ENCODE data around the gene NAALADL2. TPM values are rescaled to one million over a fixed set of nuclear protein-coding genes. Genes with fewer than 3 reads are reported as not detected.

The NAALADL2 gene
- total RNA-seq, 1 donor = 1.3 TPM

- Histone ChIP-seq H3K27me3 (ENCODE audit: insufficient read depth, low read length) (no peaks in the 10 kb centered on the region), H3K9me3 (ENCODE audit: low read depth, low read length) (peaks cover 4% of the 10 kb centered on the region), H3K4me1 (ENCODE audit: insufficient read depth, low read length) (no peaks in the 10 kb centered on the region), H3K4me3 (ENCODE audit: low read length) (no peak overlapping the region)
Measured at GRCh38 chr3:175386630-175387029, 527.5 kb downstream of the NAALADL2 start.

GRCh38 chr3:175389560-175389959, 530.4 kb downstream of the NAALADL2 start:
- H3K27me3 ChIP-seq (ENCODE audit: insufficient read depth, low read length) = no peaks in the 10 kb centered on the region
- no peaks in the 10 kb centered on the region for H3K4me1 ChIP-seq (ENCODE audit: insufficient read depth, low read length)
- peaks cover 4% of the 10 kb centered on the region for H3K9me3 ChIP-seq (ENCODE audit: low read depth, low read length)
- H3K4me3 ChIP-seq (ENCODE audit: low read length) = no peak overlapping the region

- H3K9me3 ChIP-seq (ENCODE audit: low read depth, low read length) = peaks cover 4% of the 10 kb centered on the region
- H3K4me1 ChIP-seq (ENCODE audit: insufficient read depth, low read length) = no peaks in the 10 kb centered on the region
- no peaks in the 10 kb centered on the region for H3K27me3 ChIP-seq (ENCODE audit: insufficient read depth, low read length)
- H3K4me3 ChIP-seq (ENCODE audit: low read length) = no peak overlapping the region
Measured at GRCh38 chr3:175391601-175392000, 532.5 kb downstream of the NAALADL2 start.

DNA sequence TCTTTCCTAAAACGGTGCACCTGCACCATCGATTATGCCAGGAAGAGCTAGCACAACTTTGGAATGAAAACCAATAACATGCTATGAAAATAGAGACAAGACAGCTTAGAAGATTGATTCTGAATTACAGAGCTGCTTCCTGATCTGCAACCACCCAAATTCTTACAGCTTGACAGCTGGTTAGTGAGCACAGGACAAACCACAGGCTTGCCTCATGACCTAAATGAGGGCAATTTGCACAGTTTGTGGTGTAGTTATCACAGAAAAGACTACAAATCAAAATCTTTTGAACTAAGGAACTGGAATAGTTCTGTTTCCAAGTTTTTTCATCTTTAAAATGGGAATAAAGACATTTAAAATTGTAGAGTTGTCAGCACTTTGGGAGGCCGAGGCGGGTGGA, 533.5 kb downstream of the NAALADL2 start:
- H3K27me3 ChIP-seq (ENCODE audit: insufficient read depth, low read length) = no peaks in the 10 kb centered on the region
- no peak overlapping the region for H3K4me3 ChIP-seq (ENCODE audit: low read length)
- no peaks in the 10 kb centered on the region for H3K4me1 ChIP-seq (ENCODE audit: insufficient read depth, low read length)
- H3K9me3 ChIP-seq (ENCODE audit: low read depth, low read length) = no peaks in the 10 kb centered on the region

- no peaks in the 10 kb centered on the region for H3K27me3 ChIP-seq (ENCODE audit: insufficient read depth, low read length)
- no peaks in the 10 kb centered on the region for H3K9me3 ChIP-seq (ENCODE audit: low read depth, low read length)
- no peak overlapping the region for H3K4me3 ChIP-seq (ENCODE audit: low read length)
- H3K4me1 ChIP-seq (ENCODE audit: insufficient read depth, low read length) = no peaks in the 10 kb centered on the region
Measured at GRCh38 chr3:175397372-175397771, 538.2 kb downstream of the NAALADL2 start.

DNA sequence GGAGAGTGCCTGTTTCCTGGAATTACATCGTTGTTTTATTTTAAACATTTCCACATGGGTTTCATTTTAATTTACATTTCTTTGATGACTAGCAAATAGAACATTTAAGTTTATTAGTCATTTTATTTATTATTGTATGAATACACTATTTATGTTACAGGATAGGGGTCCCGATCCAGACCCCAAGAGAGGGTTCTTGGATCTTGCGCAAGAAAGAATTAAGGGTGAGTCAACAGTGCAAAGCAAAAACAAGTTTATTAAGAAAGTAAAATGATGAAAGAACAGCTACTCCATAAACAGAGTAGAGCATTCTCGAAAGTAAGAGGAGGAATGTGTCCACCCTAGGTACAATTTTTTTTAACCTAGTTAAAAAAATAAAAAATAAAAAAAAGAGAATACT, 539.5 kb downstream of the NAALADL2 start:
- no peaks in the 10 kb centered on the region for H3K27me3 ChIP-seq (ENCODE audit: insufficient read depth, low read length)
- H3K9me3 ChIP-seq (ENCODE audit: low read depth, low read length) = no peaks in the 10 kb centered on the region
- no peaks in the 10 kb centered on the region for H3K4me1 ChIP-seq (ENCODE audit: insufficient read depth, low read length)
- H3K4me3 ChIP-seq (ENCODE audit: low read length) = no peak overlapping the region

DNA sequence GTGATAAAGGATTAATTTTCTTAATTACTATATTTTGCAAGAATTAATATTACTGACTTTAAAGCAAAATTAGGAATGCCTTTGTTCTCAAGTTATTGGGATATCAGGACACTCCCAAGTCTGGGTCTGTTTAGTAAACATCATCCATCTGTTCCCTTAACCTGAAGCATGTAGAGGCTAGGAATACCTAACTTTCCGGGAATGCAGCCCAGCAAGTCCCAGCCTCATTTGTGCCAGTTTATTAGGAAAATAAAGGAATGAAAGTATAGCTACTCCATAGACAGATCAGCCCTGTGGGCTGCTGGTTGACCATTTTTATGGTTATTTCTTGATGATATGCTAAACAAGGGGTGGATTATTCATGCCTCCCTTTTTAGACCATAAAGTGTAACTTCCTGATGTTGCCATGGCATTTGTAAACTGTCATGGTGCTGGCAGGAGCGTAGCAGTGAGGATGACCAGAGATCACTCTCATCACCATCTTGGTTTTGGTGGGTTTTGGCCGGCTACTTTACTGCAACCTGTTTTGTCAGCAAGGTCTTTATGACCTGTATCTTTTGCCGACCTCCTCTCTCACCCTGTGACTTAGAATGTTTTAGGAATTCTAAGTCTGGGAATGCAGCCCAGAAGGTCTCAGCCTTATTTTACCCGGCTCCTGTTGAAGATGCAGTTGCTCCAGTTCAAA, 540.2 kb downstream of the NAALADL2 start:
- no peaks in the 10 kb centered on the region for H3K9me3 ChIP-seq (ENCODE audit: low read depth, low read length)
- H3K27me3 ChIP-seq (ENCODE audit: insufficient read depth, low read length) = no peaks in the 10 kb centered on the region
- H3K4me1 ChIP-seq (ENCODE audit: insufficient read depth, low read length) = no peaks in the 10 kb centered on the region
- H3K4me3 ChIP-seq (ENCODE audit: low read length) = no peak overlapping the region

- H3K27me3 ChIP-seq (ENCODE audit: insufficient read depth, low read length) = no peaks in the 10 kb centered on the region
Measured at GRCh38 chr3:175404027-175404426, 544.9 kb downstream of the NAALADL2 start.

DNA sequence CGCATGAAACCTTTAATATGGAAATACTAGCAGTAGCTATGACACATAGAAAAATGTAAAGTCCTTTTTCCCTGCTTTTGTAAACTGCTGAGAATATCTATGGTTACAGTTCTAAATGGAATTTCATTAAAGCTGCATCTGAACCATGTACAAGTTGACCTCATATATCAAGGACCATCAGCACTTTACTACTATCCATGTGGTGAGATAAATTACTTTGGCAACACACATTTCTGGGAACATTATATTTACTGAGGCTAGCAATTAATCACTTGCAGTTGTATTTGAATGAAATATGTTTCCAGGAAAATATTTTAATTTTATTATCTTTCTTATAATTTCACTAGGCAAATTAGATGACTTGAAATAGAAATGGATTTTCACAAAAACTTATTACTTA, 545.5 kb downstream of the NAALADL2 start:
- Histone ChIP-seq H3K4me3 (ENCODE audit: low read length) (no peak overlapping the region), H3K9me3 (ENCODE audit: low read depth, low read length) (no peaks in the 10 kb centered on the region), H3K27me3 (ENCODE audit: insufficient read depth, low read length) (no peaks in the 10 kb centered on the region), H3K4me1 (ENCODE audit: insufficient read depth, low read length) (no peaks in the 10 kb centered on the region)

More at GRCh38 chr3:175404027-175404426, 544.9 kb downstream of the NAALADL2 start:
- Histone ChIP-seq H3K9me3 (ENCODE audit: low read depth, low read length) (no peaks in the 10 kb centered on the region), H3K4me3 (ENCODE audit: low read length) (no peak overlapping the region), H3K4me1 (ENCODE audit: insufficient read depth, low read length) (no peaks in the 10 kb centered on the region)

DNA sequence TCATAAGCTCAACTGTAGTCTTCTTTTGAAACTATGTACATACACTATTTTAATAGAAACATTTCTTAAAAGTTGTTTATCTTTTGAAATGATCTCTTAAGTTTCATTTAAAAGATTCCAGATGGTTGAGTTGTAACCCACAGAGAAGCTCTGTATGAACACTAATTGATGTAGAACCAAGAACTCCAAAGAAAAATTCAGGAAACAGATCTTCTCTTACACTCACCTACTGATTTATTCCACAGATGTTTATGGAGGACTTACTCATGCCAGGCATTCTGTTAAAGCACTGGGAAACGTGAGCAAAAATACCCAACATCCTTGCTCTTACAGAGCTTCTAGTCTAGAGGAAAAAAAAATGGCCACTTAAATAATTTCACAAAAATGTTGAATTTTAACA, 551.1 kb downstream of the NAALADL2 start:
- H3K4me1 ChIP-seq (ENCODE audit: insufficient read depth, low read length) = no peaks in the 10 kb centered on the region

DNA sequence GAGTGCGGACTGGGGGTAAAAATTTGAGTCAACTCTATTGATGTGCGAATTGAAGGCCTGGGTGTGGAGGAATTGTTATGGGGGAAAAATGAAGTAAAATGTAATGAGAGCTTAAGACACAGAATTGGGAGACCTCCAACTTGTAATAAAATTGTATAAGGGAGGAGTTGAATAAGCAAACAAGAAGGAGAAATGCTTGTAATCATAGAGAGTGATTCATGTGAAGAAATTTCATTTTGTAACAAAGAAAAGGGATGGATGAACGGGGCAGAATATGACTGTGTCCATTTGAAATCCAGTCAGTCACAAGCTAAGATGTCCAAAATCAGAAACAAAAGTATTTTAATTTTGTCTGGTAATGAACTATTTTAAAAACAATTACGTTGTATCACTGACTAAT, 552.3 kb downstream of the NAALADL2 start:
- Histone ChIP-seq H3K9me3 (ENCODE audit: low read depth, low read length) (no peaks in the 10 kb centered on the region), H3K4me1 (ENCODE audit: insufficient read depth, low read length) (no peaks in the 10 kb centered on the region), H3K4me3 (ENCODE audit: low read length) (no peak overlapping the region)

More for the DNA sequence above, 551.1 kb downstream of the NAALADL2 start:
- H3K4me3 ChIP-seq (ENCODE audit: low read length) = no peak overlapping the region
- H3K9me3 ChIP-seq (ENCODE audit: low read depth, low read length) = no peaks in the 10 kb centered on the region
- no peaks in the 10 kb centered on the region for H3K27me3 ChIP-seq (ENCODE audit: insufficient read depth, low read length)

DNA sequence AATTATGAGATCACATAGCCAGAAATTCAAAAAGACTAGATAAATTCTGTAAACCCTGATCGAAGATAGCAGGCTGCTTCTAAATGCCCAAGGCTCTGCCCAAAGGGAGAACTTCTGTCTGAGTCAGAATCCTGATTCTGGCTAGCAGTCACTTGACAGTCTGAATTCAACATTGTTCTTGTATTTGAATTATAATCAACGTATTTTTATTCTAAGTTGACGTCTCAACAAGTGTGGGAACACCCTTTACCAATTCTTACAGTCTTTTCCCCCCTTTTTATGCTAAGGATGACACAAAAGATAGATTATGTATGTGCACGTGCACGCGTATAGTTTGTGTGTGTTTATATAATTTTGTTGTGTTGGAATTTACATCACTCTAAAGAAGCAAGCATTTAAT, 552.8 kb downstream of the NAALADL2 start:
- H3K4me3 ChIP-seq (ENCODE audit: low read length) = no peak overlapping the region
- H3K9me3 ChIP-seq (ENCODE audit: low read depth, low read length) = no peaks in the 10 kb centered on the region
- H3K27me3 ChIP-seq (ENCODE audit: insufficient read depth, low read length) = no peaks in the 10 kb centered on the region
- no peaks in the 10 kb centered on the region for H3K4me1 ChIP-seq (ENCODE audit: insufficient read depth, low read length)

More for the DNA sequence above, 552.3 kb downstream of the NAALADL2 start:
- no peaks in the 10 kb centered on the region for H3K27me3 ChIP-seq (ENCODE audit: insufficient read depth, low read length)

- Histone ChIP-seq H3K4me3 (ENCODE audit: low read length) (no peak overlapping the region), H3K27me3 (ENCODE audit: insufficient read depth, low read length) (no peaks in the 10 kb centered on the region), H3K4me1 (ENCODE audit: insufficient read depth, low read length) (no peaks in the 10 kb centered on the region), H3K9me3 (ENCODE audit: low read depth, low read length) (no peaks in the 10 kb centered on the region)
Measured at GRCh38 chr3:175413926-175414325, 554.8 kb downstream of the NAALADL2 start.

DNA sequence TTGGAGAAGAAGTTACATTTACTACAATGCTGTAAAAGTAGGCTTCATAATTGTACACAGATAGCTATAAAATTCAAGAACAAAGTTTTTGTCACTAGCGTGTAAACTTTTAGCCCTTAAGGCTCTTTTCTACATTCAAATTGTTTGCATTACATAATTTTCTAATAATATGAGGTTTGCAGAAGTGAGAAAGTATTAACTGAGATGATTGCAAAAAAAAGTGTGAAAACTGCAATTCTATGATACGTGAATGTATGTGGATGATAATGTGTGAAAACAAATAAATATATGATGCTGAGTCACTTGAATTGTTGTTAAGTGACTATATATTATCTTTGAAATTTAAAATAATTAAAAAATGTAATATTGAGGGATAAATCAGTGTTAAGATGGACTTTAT, 557.5 kb downstream of the NAALADL2 start:
- no peaks in the 10 kb centered on the region for H3K27me3 ChIP-seq (ENCODE audit: insufficient read depth, low read length)
- no peaks in the 10 kb centered on the region for H3K9me3 ChIP-seq (ENCODE audit: low read depth, low read length)
- H3K4me3 ChIP-seq (ENCODE audit: low read length) = no peak overlapping the region
- H3K4me1 ChIP-seq (ENCODE audit: insufficient read depth, low read length) = no peaks in the 10 kb centered on the region

DNA sequence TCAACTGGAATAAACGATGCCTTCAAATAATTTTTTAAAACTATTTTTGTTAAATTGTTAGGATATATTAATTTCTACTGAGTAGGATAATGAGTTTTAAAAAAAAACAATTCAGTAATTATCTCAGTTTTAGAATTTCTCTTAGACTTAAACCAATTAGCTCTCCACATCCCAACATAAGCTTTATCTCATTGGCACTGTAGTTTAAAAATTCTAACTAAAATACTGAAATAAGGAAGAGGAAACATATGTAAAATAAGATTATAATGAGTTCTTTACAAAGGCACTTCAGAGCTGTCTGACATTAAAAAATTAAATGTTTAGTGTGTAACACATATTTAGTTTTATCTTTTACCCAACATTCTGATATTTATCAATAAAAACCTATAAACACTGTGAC, 558.3 kb downstream of the NAALADL2 start:
- Histone ChIP-seq H3K9me3 (ENCODE audit: low read depth, low read length) (no peaks in the 10 kb centered on the region), H3K27me3 (ENCODE audit: insufficient read depth, low read length) (no peaks in the 10 kb centered on the region), H3K4me1 (ENCODE audit: insufficient read depth, low read length) (no peaks in the 10 kb centered on the region), H3K4me3 (ENCODE audit: low read length) (no peak overlapping the region)

DNA sequence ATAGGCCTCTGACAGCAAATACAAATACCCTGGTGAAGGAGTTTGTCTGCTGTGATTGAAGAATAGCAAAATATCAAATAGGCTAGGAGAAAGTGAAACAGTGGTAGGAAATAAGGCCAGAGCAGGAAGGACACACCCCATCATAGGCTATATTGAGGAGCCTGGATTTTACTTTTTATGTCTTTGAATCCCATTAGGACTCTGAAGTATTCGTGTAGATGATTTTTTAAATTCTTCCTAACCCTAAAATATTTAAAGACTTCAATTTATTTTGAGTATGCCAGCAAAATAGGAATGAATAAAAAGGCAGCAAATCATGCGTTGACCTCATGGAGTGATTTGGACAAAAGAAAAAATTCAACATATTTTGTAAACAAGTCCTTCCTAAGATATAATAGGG, 562.8 kb downstream of the NAALADL2 start:
- no peaks in the 10 kb centered on the region for H3K27me3 ChIP-seq (ENCODE audit: insufficient read depth, low read length)
- H3K4me3 ChIP-seq (ENCODE audit: low read length) = no peak overlapping the region

More for the DNA sequence above, 562.8 kb downstream of the NAALADL2 start:
- no peaks in the 10 kb centered on the region for H3K4me1 ChIP-seq (ENCODE audit: insufficient read depth, low read length)
- H3K9me3 ChIP-seq (ENCODE audit: low read depth, low read length) = no peaks in the 10 kb centered on the region

All from mononuclear cell (primary cell).